ENCODE results near the gene TBC1D10B.

DNA sequence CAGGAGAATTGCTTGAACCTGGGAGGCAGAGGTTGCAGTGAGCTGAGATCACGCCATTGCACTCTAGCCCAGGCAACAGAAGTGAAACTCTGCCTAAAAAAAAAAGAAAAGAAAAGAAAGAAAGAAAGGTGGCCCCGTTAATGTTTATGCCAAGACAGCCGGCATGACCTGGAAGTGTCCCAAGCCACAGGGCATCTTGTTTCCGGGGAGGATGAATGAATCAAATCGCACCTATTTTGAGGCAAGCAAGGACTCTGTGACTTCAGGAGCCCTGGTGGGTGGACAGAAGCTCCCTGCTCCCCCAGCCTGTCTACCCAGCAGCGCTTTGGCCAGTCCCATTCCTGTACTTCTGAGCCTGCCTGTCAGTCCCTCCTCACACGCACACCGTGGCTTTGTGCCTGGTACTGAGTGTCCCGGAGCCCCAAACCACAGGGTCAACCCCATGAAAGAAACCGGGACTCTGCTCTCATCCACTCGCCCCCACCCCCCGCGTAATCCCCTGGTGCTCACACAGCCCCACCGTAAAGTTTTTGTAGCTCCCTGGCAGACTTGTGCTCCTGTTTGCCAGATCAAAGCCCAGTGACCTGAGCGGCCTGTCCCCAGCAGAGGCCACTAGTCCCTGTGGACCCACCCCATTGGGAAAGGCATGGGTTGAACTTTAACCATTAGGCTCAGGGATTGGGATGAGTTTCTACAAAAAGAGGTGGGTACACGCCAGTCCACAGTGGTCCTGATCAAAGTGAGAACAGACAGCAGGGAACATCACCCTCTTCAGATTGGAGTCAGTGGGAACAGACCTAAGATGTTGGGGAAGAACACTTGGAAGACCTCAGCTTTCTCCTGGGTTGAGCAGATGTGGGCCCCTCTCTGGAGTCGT is 34.5 kb downstream of the TBC1D10B start:
- TF ChIP-seq, protein P1, sequence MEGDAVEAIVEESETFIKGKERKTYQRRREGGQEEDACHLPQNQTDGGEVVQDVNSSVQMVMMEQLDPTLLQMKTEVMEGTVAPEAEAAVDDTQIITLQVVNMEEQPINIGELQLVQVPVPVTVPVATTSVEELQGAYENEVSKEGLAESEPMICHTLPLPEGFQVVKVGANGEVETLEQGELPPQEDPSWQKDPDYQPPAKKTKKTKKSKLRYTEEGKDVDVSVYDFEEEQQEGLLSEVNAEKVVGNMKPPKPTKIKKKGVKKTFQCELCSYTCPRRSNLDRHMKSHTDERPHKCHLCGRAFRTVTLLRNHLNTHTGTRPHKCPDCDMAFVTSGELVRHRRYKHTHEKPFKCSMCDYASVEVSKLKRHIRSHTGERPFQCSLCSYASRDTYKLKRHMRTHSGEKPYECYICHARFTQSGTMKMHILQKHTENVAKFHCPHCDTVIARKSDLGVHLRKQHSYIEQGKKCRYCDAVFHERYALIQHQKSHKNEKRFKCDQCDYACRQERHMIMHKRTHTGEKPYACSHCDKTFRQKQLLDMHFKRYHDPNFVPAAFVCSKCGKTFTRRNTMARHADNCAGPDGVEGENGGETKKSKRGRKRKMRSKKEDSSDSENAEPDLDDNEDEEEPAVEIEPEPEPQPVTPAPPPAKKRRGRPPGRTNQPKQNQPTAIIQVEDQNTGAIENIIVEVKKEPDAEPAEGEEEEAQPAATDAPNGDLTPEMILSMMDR (IDR thresholded peaks at IDR 0.05): no peak
- TF ChIP-seq POLR2A (IDR thresholded peaks at IDR 0.05): no peak

Data from adrenal gland (tissue), 5 donors.